HepG2 (cell line): ENCODE data around the gene HOXD9. TPM values are rescaled to one million over a fixed set of nuclear protein-coding genes. Genes with fewer than 3 reads are reported as not detected.

Source experiments
- ATAC-seq: fragments of 200-7000 bp; cut with Tn5 transposase; 3 replicates; pipeline ENCODE4 v1.9.1; 2020; ENCODE audit warnings: mild to moderate bottlenecking, moderate library complexity
- BruUV-seq: library from RNA; stranded (reverse); fragments of 400-500 nt; replicated peaks from 2 replicates; lab custom pipeline; 2021; lab: Mats Ljungman, UMichigan
- CTCF ChIA-PET: fragments of 300-600 bp; formaldehyde crosslinking; extraction: SDS; loops from one replicate; lab custom pipeline; 2021; ENCODE audit warnings: low total read pairs, inconsistent platforms, low intra/inter-chr PET ratio; lab: Yijun Ruan, JAX
- POLR2A ChIA-PET: fragments of 350-600 bp; sonication (Branson Sonifier 250); formaldehyde crosslinking; loops from one replicate; lab custom pipeline; 2020; ENCODE audit warnings: antibody characterized with exemption, inconsistent platforms; lab: Yijun Ruan, JAX
- DNase-seq: peaks from one replicate; pipeline ENCODE4 v3.0.0-alpha.2; 2015; ENCODE audit warnings: low spot score
- FAIRE-seq: peaks from 3 replicates; lab custom pipeline; 2011; peaks lifted over from hg19 to GRCh38; lab: Jason Lieb, UNC
- H2AFZ ChIP-seq: one replicate; pipeline ENCODE4 v1.6.1; 2011; ENCODE audit warnings: low read length, inconsistent platforms
- H3K27ac ChIP-seq: fragments of 300-600 bp; 3 replicates; pipeline ENCODE4 v1.8.0; 2011; ENCODE audit warnings: mixed run types, mild to moderate bottlenecking, mixed read lengths, low read length, inconsistent platforms; ENCODE audit not compliant: insufficient read depth; ENCODE audit errors: extremely low read length
- H3K27me3 ChIP-seq, 2 experiments: fragments of 200-600 bp in 1 of 2; 2 replicates in 1 of 2; 3 replicates in 1 of 2; pipeline versions ENCODE4 v1.6.0 to v1.8.0; 2011; ENCODE audit warnings: low read length in 2 of 2, mild to moderate bottlenecking in 2 of 2, moderate library complexity in 2 of 2, inconsistent platforms in 1 of 2; ENCODE audit not compliant: insufficient read depth in 2 of 2, control insufficient read depth in 1 of 2
- H3K36me3 ChIP-seq, 2 experiments: fragments of 200-600 bp in 1 of 2; replicated peaks in 1 of 2; 2 replicates in 1 of 2; 3 replicates in 1 of 2; pipeline versions ENCODE4 v1.5.1 to v1.8.0; 2011; ENCODE audit warnings: low read length in 2 of 2, inconsistent platforms in 1 of 2; ENCODE audit not compliant: insufficient read depth in 2 of 2, control insufficient read depth in 1 of 2
- H3K4me1 ChIP-seq: 2 replicates; pipeline ENCODE4 v1.5.1; 2012; ENCODE audit warnings: low read length, inconsistent platforms; ENCODE audit not compliant: insufficient read depth
- H3K4me2 ChIP-seq: 2 replicates; pipeline ENCODE4 v1.6.0; 2011; ENCODE audit warnings: low read depth, low read length, inconsistent platforms
- H3K4me3 ChIP-seq, 3 experiments: fragments of 200-600 bp in 1 of 3; sonication (generic), shearing (Covaris generic) in 1 of 3; replicated peaks in 1 of 3; 2 replicates each; pipeline ENCODE4 v1.5.1; 2011 to 2016; ENCODE audit warnings: low read length in 3 of 3, inconsistent platforms in 2 of 3, low read depth in 2 of 3, mild to moderate bottlenecking in 2 of 3, control low read depth in 1 of 3, mixed read lengths in 1 of 3; ENCODE audit not compliant: insufficient read depth in 1 of 3
- H3K79me2 ChIP-seq: one replicate; pipeline ENCODE4 v1.6.1; 2011; ENCODE audit warnings: low read length, inconsistent platforms; ENCODE audit not compliant: insufficient read depth
- H3K9ac ChIP-seq: 2 replicates; pipeline ENCODE4 v1.6.0; 2011; ENCODE audit warnings: mild to moderate bottlenecking, low read depth, low read length, inconsistent platforms; ENCODE audit not compliant: insufficient read depth
- H3K9me3 ChIP-seq: 2 replicates; pipeline ENCODE4 v1.5.1; 2012; ENCODE audit warnings: mild to moderate bottlenecking, low read length
- H4K20me1 ChIP-seq: 2 replicates; pipeline ENCODE4 v1.6.0; 2011; ENCODE audit warnings: inconsistent platforms, mild to moderate bottlenecking, low read length, moderate library complexity; ENCODE audit not compliant: insufficient read depth
- ELF3 ChIP-seq: IDR thresholded peaks from 2 replicates; pipeline ENCODE4 v1.6.1; 2016; ENCODE audit warnings: missing genetic modification reagents, missing compliant biosample characterization
- FOXA1 ChIP-seq, 2 experiments: fragments of 450-650 bp in 1 of 2; sonication (generic) in 1 of 2; formaldehyde crosslinking in 1 of 2; IDR thresholded peaks; 2 replicates each; pipeline versions ENCODE4 v1.4.0 to v1.6.1; 2016 to 2020; ENCODE audit warnings: missing genetic modification reagents in 1 of 2
- HMG20A ChIP-seq: IDR thresholded peaks from 2 replicates; pipeline ENCODE4 v1.6.1; 2016; ENCODE audit warnings: borderline replicate concordance
- NFE2L2 ChIP-seq: fragments of 150-350 bp; IDR thresholded peaks from 2 replicates; pipeline ENCODE4 v1.6.1; 2014; ENCODE audit warnings: low read length
- NFYB ChIP-seq: sonication (generic); formaldehyde crosslinking; IDR thresholded peaks from 2 replicates; pipeline ENCODE4 v1.4.0; 2020; ENCODE audit warnings: missing genetic modification reagents
- POLR2A ChIP-seq, 2 experiments: IDR thresholded peaks; 2 replicates each; pipeline ENCODE4 v1.6.1; 2011; ENCODE audit warnings: low read depth in 2 of 2, low read length in 2 of 2, mild to moderate bottlenecking in 1 of 2, moderate library complexity in 1 of 2; ENCODE audit not compliant: insufficient read depth in 1 of 2
- RBAK ChIP-seq: sonication (generic); formaldehyde crosslinking; IDR thresholded peaks from 2 replicates; pipeline ENCODE4 v1.5.1; 2020; ENCODE audit warnings: mild to moderate bottlenecking, missing genetic modification reagents
- SP140L ChIP-seq: sonication (generic); formaldehyde crosslinking; IDR thresholded peaks from 2 replicates; pipeline ENCODE4 v1.4.0; 2020; ENCODE audit warnings: missing genetic modification reagents, borderline replicate concordance
- STAT5B ChIP-seq: sonication (generic); formaldehyde crosslinking; IDR thresholded peaks from 2 replicates; pipeline ENCODE4 v1.4.0; 2020; ENCODE audit warnings: missing genetic modification reagents
- ZKSCAN5 ChIP-seq: sonication (generic); formaldehyde crosslinking; IDR thresholded peaks from 2 replicates; pipeline ENCODE4 v1.5.1; 2020; ENCODE audit warnings: mild to moderate bottlenecking, missing genetic modification reagents
- ZNF282 ChIP-seq: fragments of 450-650 bp; IDR thresholded peaks from 2 replicates; pipeline ENCODE4 v1.6.1; 2018; ENCODE audit not compliant: partially characterized antibody
- ZNF362 ChIP-seq: sonication (generic); formaldehyde crosslinking; IDR thresholded peaks from 2 replicates; pipeline ENCODE4 v1.4.0; 2020; ENCODE audit warnings: missing genetic modification reagents, mild to moderate bottlenecking, borderline replicate concordance
- ZNF737 ChIP-seq: sonication (generic); formaldehyde crosslinking; IDR thresholded peaks from 2 replicates; pipeline ENCODE4 v1.5.0; 2020; ENCODE audit warnings: missing genetic modification reagents, mild to moderate bottlenecking, borderline replicate concordance
- ZXDC ChIP-seq: sonication (generic); formaldehyde crosslinking; IDR thresholded peaks from 2 replicates; pipeline ENCODE4 v1.5.0; 2020; ENCODE audit warnings: mild to moderate bottlenecking, missing genetic modification reagents
- WGBS: methylation state at CpG from one replicate; pipeline ENCODE4 v1.1.6; 2017; ENCODE audit warnings: low lambda C conversion rate; 5-methylcytosine and 5-hydroxymethylcytosine counted together
- in situ Hi-C: cut with HindIII; loops from 2 replicates; pipeline ENCODE4 v1.10.0; 2017; ENCODE audit warnings: low pct_unique_long_range_greater_than_20kb; ENCODE audit not compliant: extremely low pct_ligation_motif_present
- intact Hi-C: fragments of 100-400 bp; cut with micrococcal nuclease; formaldehyde crosslinking; loops from one replicate; pipeline ENCODE4 v1.10.0; 2022; ENCODE audit not compliant: unreplicated experiment
- polyA plus RNA-seq, 8 experiments: library from polyadenylated mRNA; depleted of rRNA in 3 of 8; stranded (reverse) in 7 of 8; unstranded in 1 of 8; fragments of >200 nt; fragmentation: Illumina TruSeq in 4 of 8; extraction: Trizol in 4 of 8; gene quantifications; 2 replicates each; pipeline versions ENCODE4 v1.2.1 to v1.2.3, GENCODE V29; 2011 to 2016; ENCODE audit warnings: low read depth in 4 of 8, missing spikeins in 1 of 8, mixed read lengths in 1 of 8; ENCODE audit not compliant: insufficient read depth in 1 of 8
- total RNA-seq, 5 experiments: library from RNA; depleted of rRNA; stranded (reverse); fragments of >200 nt; fragmentation: Illumina TruSeq; extraction: Trizol; gene quantifications; 2 replicates each; pipeline ENCODE4 v1.2.3, GENCODE V29; 2016; ENCODE audit warnings: low read depth in 1 of 5
- TF ChIP-seq, protein P1 (sequence below): sonication (generic); IDR thresholded peaks from 2 replicates; pipeline ENCODE4 v1.6.1; 2016; ENCODE audit warnings: low read depth, borderline replicate concordance
- TF ChIP-seq, protein P2 (sequence below): sonication (generic); formaldehyde crosslinking; IDR thresholded peaks from 2 replicates; pipeline ENCODE4 v1.8.0; 2023; ENCODE audit warnings: mild to moderate bottlenecking, missing genetic modification reagents
- TF ChIP-seq, protein P3 (sequence below): sonication (generic); formaldehyde crosslinking; IDR thresholded peaks from 2 replicates; pipeline ENCODE4 v1.4.0; 2020; ENCODE audit warnings: missing genetic modification reagents, borderline replicate concordance

HOXD9 gene
- total and polyA plus RNA-seq, 2 of the 13 experiments (the other 11 are each of a cell fraction or from before 2014, with no cell fraction given), result not detected

DNA sequence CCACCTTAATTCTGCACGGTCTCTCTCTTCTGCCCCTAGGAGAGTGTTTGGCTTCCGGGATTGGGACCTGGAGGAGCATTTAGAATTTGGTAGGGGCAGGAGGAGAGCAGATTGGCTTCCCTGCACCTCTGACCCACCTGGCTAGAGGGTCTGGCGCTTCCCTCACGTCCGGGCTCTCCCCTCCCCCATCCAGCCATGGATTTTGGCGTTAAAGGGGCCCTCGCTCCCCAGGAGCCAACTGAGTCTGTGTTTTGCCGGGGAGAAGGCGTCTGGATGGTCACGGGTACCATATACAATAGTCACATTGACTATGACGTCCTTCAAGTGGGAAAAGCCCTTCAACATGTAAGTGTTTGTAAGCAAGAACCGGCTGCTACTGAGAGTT lies 41.1 kb downstream of the HOXD9 start:
- DNase-seq (no peak), ATAC-seq (no peak), FAIRE-seq (no peak)
- Histone ChIP-seq H3K9me3 (no peaks in the 10 kb centered on the region), H3K4me3 (no peak overlapping the region), H3K4me2 (no peak overlapping the region), H3K27ac (no peak overlapping the region), H3K27me3 (peaks cover 17 to 93% of the 10 kb centered on the region in 2 experiments), H4K20me1 (no peaks in the 10 kb centered on the region), H3K79me2 (no peaks in the 10 kb centered on the region), H3K4me1 (peaks cover 34% of the 10 kb centered on the region), H3K9ac (no peak overlapping the region), H2AFZ (no peak overlapping the region), H3K36me3 (no peaks in the 10 kb centered on the region)
- in situ Hi-C loops (no loop called here), intact Hi-C loops (no loop called here)
- no TSS peak for BruUV-seq
- WGBS, result 11% methylated on average over 12 of the region's 12 CpGs
- CTCF ChIA-PET, result no interaction called here
- POLR2A ChIA-PET, result no interaction called here
- TF ChIP-seq POLR2A (IDR thresholded peaks at IDR 0.05; ENCODE audit: insufficient read depth in 1 of 2, low read depth in 2 of 2, low read length in 2 of 2), result no peak
- no peak for TF ChIP-seq ZNF362 (CRISPR knock-in tag)
- TF ChIP-seq STAT5B (CRISPR knock-in tag), result no peak
- no peak for TF ChIP-seq HMG20A
- no peak for TF ChIP-seq SP140L (CRISPR knock-in tag)
- TF ChIP-seq ZNF737 (CRISPR knock-in tag), result no peak
- TF ChIP-seq ELF3 (CRISPR knock-in tag), result no peak
- TF ChIP-seq ZNF282, result no peak
- TF ChIP-seq, protein P1, sequence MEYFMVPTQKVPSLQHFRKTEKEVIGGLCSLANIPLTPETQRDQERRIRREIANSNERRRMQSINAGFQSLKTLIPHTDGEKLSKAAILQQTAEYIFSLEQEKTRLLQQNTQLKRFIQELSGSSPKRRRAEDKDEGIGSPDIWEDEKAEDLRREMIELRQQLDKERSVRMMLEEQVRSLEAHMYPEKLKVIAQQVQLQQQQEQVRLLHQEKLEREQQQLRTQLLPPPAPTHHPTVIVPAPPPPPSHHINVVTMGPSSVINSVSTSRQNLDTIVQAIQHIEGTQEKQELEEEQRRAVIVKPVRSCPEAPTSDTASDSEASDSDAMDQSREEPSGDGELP, result no peak
- TF ChIP-seq, protein P2, sequence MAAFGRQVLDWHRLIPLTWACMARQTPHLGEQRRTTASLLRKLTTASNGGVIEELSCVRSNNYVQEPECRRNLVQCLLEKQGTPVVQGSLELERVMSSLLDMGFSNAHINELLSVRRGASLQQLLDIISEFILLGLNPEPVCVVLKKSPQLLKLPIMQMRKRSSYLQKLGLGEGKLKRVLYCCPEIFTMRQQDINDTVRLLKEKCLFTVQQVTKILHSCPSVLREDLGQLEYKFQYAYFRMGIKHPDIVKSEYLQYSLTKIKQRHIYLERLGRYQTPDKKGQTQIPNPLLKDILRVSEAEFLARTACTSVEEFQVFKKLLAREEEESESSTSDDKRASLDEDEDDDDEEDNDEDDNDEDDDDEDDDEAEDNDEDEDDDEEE, result no peak
- no peak for TF ChIP-seq ZXDC (CRISPR knock-in tag)
- no peak for TF ChIP-seq NFYB (CRISPR knock-in tag)
- TF ChIP-seq NFE2L2, result no peak
- no peak for TF ChIP-seq FOXA1 (IDR thresholded peaks at IDR 0.05)
- TF ChIP-seq FOXA1 (CRISPR knock-in tag; IDR thresholded peaks at IDR 0.05), result no peak
- TF ChIP-seq, protein P3, sequence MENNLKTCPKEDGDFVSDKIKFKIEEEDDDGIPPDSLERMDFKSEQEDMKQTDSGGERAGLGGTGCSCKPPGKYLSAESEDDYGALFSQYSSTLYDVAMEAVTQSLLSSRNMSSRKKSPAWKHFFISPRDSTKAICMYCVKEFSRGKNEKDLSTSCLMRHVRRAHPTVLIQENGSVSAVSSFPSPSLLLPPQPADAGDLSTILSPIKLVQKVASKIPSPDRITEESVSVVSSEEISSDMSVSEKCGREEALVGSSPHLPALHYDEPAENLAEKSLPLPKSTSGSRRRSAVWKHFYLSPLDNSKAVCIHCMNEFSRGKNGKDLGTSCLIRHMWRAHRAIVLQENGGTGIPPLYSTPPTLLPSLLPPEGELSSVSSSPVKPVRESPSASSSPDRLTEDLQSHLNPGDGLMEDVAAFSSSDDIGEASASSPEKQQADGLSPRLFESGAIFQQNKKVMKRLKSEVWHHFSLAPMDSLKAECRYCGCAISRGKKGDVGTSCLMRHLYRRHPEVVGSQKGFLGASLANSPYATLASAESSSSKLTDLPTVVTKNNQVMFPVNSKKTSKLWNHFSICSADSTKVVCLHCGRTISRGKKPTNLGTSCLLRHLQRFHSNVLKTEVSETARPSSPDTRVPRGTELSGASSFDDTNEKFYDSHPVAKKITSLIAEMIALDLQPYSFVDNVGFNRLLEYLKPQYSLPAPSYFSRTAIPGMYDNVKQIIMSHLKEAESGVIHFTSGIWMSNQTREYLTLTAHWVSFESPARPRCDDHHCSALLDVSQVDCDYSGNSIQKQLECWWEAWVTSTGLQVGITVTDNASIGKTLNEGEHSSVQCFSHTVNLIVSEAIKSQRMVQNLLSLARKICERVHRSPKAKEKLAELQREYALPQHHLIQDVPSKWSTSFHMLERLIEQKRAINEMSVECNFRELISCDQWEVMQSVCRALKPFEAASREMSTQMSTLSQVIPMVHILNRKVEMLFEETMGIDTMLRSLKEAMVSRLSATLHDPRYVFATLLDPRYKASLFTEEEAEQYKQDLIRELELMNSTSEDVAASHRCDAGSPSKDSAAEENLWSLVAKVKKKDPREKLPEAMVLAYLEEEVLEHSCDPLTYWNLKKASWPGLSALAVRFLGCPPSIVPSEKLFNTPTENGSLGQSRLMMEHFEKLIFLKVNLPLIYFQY (CRISPR knock-in tag), result no peak
- no peak for TF ChIP-seq RBAK (CRISPR knock-in tag)
- TF ChIP-seq ZKSCAN5, result no peak
